Caco-2 (cell line): ENCODE measurements around the gene UBN2. TPM values are rescaled to one million over a fixed set of nuclear protein-coding genes. Genes with fewer than 3 reads are reported as not detected.

Source experiments
- BruUV-seq: library from RNA; stranded (reverse); fragments of 400-500 nt; replicated peaks from 2 replicates; lab custom pipeline; 2021; lab: Mats Ljungman, UMichigan
- CTCF ChIA-PET: fragments of 300-600 bp; sonication (Branson Sonifier 250); formaldehyde crosslinking; loops from one replicate; lab custom pipeline; 2022; ENCODE audit warnings: antibody characterized with exemption; lab: Charles Lee
- POLR2A ChIA-PET: fragments of 300-600 bp; sonication (Branson Sonifier 250); formaldehyde crosslinking; loops from one replicate; lab custom pipeline; 2022; ENCODE audit warnings: antibody characterized with exemption; lab: Charles Lee
- DNase-seq, 2 experiments: peaks; one replicate each; pipeline versions ENCODE4 v3.0.0 to v3.0.0-alpha.2; 2020 to 2022
- H3K27me3 ChIP-seq: replicated peaks from 2 replicates; pipeline ENCODE4 v1.6.0; 2011; ENCODE audit warnings: low read length; ENCODE audit not compliant: control insufficient read depth, insufficient read depth
- H3K36me3 ChIP-seq: 2 replicates; pipeline ENCODE4 v1.5.1; 2011; ENCODE audit warnings: low read length; ENCODE audit not compliant: control insufficient read depth, insufficient read depth
- H3K4me1 ChIP-seq: fragments of 250-450 bp; sonication (Bioruptor Pico); 2 replicates; pipeline ENCODE4 v1.5.1; 2020; ENCODE audit warnings: mild to moderate bottlenecking
- H3K4me3 ChIP-seq: 2 replicates; pipeline ENCODE4 v1.5.1; 2011; ENCODE audit warnings: low read depth, mild to moderate bottlenecking, control low read depth, low read length
- H3K9me3 ChIP-seq: fragments of 250-450 bp; sonication (Bioruptor Pico); 2 replicates; pipeline ENCODE4 v1.5.1; 2020; ENCODE audit warnings: mild to moderate bottlenecking, moderate library complexity
- H3K27ac Mint-ChIP-seq: one replicate; pipeline ENCODE4 v1.8.0; 2022; ENCODE audit warnings: mixed read lengths; ENCODE audit not compliant: unreplicated experiment
- H3K27me3 Mint-ChIP-seq: one replicate; pipeline ENCODE4 v1.8.0; 2022; ENCODE audit warnings: mixed read lengths; ENCODE audit not compliant: insufficient read depth, unreplicated experiment
- H3K36me3 Mint-ChIP-seq: one replicate; pipeline ENCODE4 v1.8.0; 2022; ENCODE audit warnings: mild to moderate bottlenecking, mixed read lengths; ENCODE audit not compliant: insufficient read depth, unreplicated experiment
- H3K4me1 Mint-ChIP-seq: one replicate; pipeline ENCODE4 v1.8.0; 2022; ENCODE audit warnings: low read depth, mixed read lengths; ENCODE audit not compliant: unreplicated experiment
- H3K4me3 Mint-ChIP-seq: one replicate; pipeline ENCODE4 v1.8.0; 2022; ENCODE audit warnings: mild to moderate bottlenecking, moderate library complexity, mixed read lengths; ENCODE audit not compliant: unreplicated experiment
- H3K9me3 Mint-ChIP-seq: one replicate; pipeline ENCODE4 v1.8.0; 2022; ENCODE audit warnings: mixed read lengths; ENCODE audit not compliant: unreplicated experiment
- intact Hi-C: fragments of 100-400 bp; cut with micrococcal nuclease; formaldehyde crosslinking; loops from one replicate; pipeline ENCODE4 v1.10.0; 2022; ENCODE audit not compliant: unreplicated experiment
- total RNA-seq: library from RNA; stranded (reverse); gene quantifications from 2 replicates; pipeline ENCODE4 v1.2.3, GENCODE V29; 2022
- TF ChIP-seq, protein P1 (sequence below), 2 experiments: fragments of 200-600 bp in 1 of 2; IDR thresholded peaks; 1 replicate in 1 of 2; 2 replicates in 1 of 2; pipeline versions ENCODE4 v1.5.1 to v1.8.0; 2011 to 2022; ENCODE audit warnings: antibody characterized with exemption in 1 of 2, control low read depth in 1 of 2, inconsistent platforms in 1 of 2, low read depth in 1 of 2, low read length in 1 of 2, mild to moderate bottlenecking in 1 of 2, moderate library complexity in 1 of 2; ENCODE audit not compliant: insufficient read depth in 1 of 2, severe bottlenecking in 1 of 2, unreplicated experiment in 1 of 2

Gene UBN2
- total RNA-seq, 1 experiment from 2014 or later = 21.3 TPM

- DNase-seq = no peak
- peaks cover 40% of the 10 kb centered on the region for H3K36me3 Mint-ChIP-seq
- CTCF ChIA-PET = no interaction called here
These were observed 34.6 kb downstream of the UBN2 start for GRCh38 chr7:139265673-139266072.

DNA sequence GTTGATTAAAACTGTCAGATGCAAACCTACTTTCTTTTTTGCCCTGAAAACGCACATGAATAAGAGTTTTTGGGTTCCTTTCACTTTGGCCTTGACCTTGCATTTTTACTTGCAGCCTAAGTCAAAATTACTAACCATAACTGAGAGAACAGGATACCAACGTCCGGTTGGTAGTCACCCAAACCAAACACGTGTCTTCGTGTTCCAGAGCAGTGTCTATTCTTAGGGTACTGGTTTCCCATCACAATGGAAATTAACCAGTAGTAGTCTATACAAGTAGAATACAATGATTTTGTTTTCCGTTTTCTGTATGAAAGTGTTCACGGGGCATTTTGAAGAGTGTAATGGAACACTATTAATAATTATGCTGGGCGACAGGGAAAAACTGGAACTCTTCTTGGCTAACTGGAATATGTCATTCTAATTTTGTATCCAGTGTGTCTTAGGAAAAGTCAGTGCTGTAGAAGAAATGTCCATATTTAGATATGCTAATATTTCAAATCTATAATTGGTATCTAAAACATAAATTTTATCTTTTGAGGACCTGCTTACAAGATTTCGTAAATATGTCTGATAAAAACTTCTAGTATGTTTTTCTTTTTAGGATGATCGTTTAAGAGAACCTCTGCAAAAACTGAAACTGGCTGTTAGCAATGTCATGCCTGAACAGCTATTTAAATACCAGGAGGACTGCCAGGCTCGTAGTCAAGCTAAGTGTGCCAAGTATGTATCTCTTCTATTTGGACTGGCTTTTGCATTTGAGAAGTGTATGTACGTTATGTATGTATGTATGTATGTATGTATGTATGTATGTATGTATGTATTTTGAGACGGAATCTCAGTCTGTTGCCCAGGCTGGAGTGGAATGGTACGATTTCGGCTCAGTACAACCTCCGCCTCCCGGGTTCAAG lies 40.9 kb downstream of the UBN2 start:
- BruUV-seq = no TSS peak
- Mint-ChIP-seq H3K27ac (no peak overlapping the region), H3K9me3 (no peaks in the 10 kb centered on the region), H3K36me3 (peaks cover 48% of the 10 kb centered on the region), H3K4me1 (no peaks in the 10 kb centered on the region), H3K27me3 (no peaks in the 10 kb centered on the region), H3K4me3 (no peak overlapping the region)
- Histone ChIP-seq H3K9me3 (no peaks in the 10 kb centered on the region), H3K4me1 (no peaks in the 10 kb centered on the region), H3K36me3 (no peaks in the 10 kb centered on the region), H3K27me3 (no peaks in the 10 kb centered on the region), H3K4me3 (no peak overlapping the region)
- DNase-seq = no peak
- intact Hi-C loops = no loop called here
- ChIA-PET CTCF (no interaction called here), POLR2A (no interaction called here)
- TF ChIP-seq, protein P1, sequence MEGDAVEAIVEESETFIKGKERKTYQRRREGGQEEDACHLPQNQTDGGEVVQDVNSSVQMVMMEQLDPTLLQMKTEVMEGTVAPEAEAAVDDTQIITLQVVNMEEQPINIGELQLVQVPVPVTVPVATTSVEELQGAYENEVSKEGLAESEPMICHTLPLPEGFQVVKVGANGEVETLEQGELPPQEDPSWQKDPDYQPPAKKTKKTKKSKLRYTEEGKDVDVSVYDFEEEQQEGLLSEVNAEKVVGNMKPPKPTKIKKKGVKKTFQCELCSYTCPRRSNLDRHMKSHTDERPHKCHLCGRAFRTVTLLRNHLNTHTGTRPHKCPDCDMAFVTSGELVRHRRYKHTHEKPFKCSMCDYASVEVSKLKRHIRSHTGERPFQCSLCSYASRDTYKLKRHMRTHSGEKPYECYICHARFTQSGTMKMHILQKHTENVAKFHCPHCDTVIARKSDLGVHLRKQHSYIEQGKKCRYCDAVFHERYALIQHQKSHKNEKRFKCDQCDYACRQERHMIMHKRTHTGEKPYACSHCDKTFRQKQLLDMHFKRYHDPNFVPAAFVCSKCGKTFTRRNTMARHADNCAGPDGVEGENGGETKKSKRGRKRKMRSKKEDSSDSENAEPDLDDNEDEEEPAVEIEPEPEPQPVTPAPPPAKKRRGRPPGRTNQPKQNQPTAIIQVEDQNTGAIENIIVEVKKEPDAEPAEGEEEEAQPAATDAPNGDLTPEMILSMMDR (IDR thresholded peaks at IDR 0.05; ENCODE audit: insufficient read depth in 1 of 2, low read depth in 1 of 2, low read length in 1 of 2, severe bottlenecking in 1 of 2, unreplicated experiment in 1 of 2) = no peak

More at GRCh38 chr7:139265673-139266072, 34.6 kb downstream of the UBN2 start:
- Mint-ChIP-seq H3K4me1 (no peaks in the 10 kb centered on the region), H3K27ac (no peak overlapping the region), H3K4me3 (no peak overlapping the region), H3K9me3 (no peaks in the 10 kb centered on the region), H3K27me3 (no peaks in the 10 kb centered on the region)
- H3K36me3 ChIP-seq = no peaks in the 10 kb centered on the region; the same call in none of the 2 replicates
- no peaks in the 10 kb centered on the region for H3K4me1 ChIP-seq
- no TSS peak for BruUV-seq
- intact Hi-C loops = no loop called here
- H3K4me3 ChIP-seq = no peak overlapping the region
- no peaks in the 10 kb centered on the region for H3K27me3 ChIP-seq
- H3K9me3 ChIP-seq = no peaks in the 10 kb centered on the region
- POLR2A ChIA-PET = no interaction called here
- TF ChIP-seq, protein P1 (IDR thresholded peaks at IDR 0.05; ENCODE audit: insufficient read depth in 1 of 2, low read depth in 1 of 2, low read length in 1 of 2, severe bottlenecking in 1 of 2, unreplicated experiment in 1 of 2) = no peak

DNA sequence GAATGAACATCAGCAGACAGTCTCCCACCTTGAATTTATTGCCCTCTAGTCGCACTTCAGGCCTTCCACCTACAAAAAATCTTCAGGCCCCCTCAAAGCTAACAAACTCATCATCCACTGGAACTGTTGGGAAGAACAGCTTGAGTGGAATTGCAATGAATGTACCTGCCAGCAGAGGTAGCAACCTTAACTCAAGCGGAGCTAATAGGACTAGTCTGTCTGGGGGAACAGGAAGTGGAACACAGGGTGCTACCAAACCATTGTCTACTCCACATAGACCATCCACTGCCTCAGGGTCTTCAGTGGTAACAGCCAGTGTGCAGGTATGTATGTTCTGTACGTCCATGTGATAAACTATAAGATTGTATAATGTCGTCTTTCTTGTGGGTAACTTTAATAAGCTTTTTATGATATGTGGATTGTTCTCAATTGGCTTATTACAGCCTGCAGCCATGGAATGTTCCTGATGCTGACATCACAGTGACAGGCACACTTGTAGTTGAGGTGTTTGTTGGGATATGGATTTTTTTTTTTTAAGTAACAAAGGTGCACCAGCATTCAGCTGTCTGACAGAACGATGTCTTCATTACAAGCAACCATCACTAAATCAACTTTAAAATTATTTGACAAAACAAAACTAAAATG lies 53.3 kb downstream of the UBN2 start:
- intact Hi-C loops = loop anchor here (1.0 kb wide), 2 partner anchors 13 to 56 kb away; no protein-coding TSS in a partner anchor
- CTCF ChIA-PET = interaction anchor here (0.6 to 1.3 kb wide), 2 partner anchors 36 to 45 kb away, joined by 3 to 8 read pairs; no protein-coding TSS in a partner anchor

More for the DNA sequence above, 53.3 kb downstream of the UBN2 start:
- Mint-ChIP-seq H3K4me3 (no peak overlapping the region), H3K27ac (no peak overlapping the region), H3K27me3 (no peaks in the 10 kb centered on the region), H3K9me3 (no peaks in the 10 kb centered on the region), H3K36me3 (peaks cover 24% of the 10 kb centered on the region), H3K4me1 (no peaks in the 10 kb centered on the region)
- H3K36me3 ChIP-seq = peaks cover 2% of the 10 kb centered on the region; the same call in 1 of the 2 replicates
- DNase-seq = peak in 1 of 2 experiments; percentile 28
- BruUV-seq = TSS peak; percentile 20
- no peaks in the 10 kb centered on the region for H3K9me3 ChIP-seq
- H3K4me1 ChIP-seq = no peaks in the 10 kb centered on the region
- POLR2A ChIA-PET = interaction anchor here (0.6 to 1.5 kb wide), 3 partner anchors 9 to 1525 kb away, joined by 3 to 4 read pairs (median 3); partner anchors contain the start of gene LUC7L2
- no peak overlapping the region for H3K4me3 ChIP-seq
- H3K27me3 ChIP-seq = no peaks in the 10 kb centered on the region
- TF ChIP-seq, protein P1 (IDR thresholded peaks at IDR 0.05; ENCODE audit: insufficient read depth in 1 of 2, low read depth in 1 of 2, low read length in 1 of 2, severe bottlenecking in 1 of 2, unreplicated experiment in 1 of 2) = peak; percentile 23 to 26
